Stimulated activated CD4-positive, alpha-beta T cell treated with anti-CD3 and anti-CD28 coated beads, Interleukin-12 subunit alpha, Interleukin-12 subunit beta, amount 100 ng/mL, for 4 hours (primary cell): Measurements from ENCODE around the gene PPARG.
"Not testable (repeated sequence)": the region's sequence is repeated elsewhere in the genome, so short reads cannot be mapped to it uniquely, and the experiment has no call there.

ENCODE experiments used
- DNase-seq: peaks from one replicate; pipeline ENCODE4 v3.0.0-alpha.2; 2020

The PPARG gene

GRCh38 chr3:12288182-12289129, at the start of gene PPARG:
TSS of gene PPARG (plus strand) at chr3:12289070. CDS start at chr3:12379712, 90,642 bp downstream.
- no peak for DNase-seq

GRCh38 chr3:12239301-12239700, 49.6 kb upstream of the PPARG start:
- no peak for DNase-seq

GRCh38 chr3:12242772-12243171, 46.1 kb upstream of the PPARG start:
- no peak for DNase-seq

- DNase-seq = no peak
Observed at GRCh38 chr3:12246497-12247163, 42.2 kb upstream of the PPARG start.

GRCh38 chr3:12247411-12247810, 41.5 kb upstream of the PPARG start:
- DNase-seq = no peak

GRCh38 chr3:12249519-12249918, 39.4 kb upstream of the PPARG start:
- no peak for DNase-seq

- DNase-seq = no peak
Observed at GRCh38 chr3:12252889-12253288, 36.0 kb upstream of the PPARG start.

GRCh38 chr3:12253516-12254343, 35.1 kb upstream of the PPARG start:
- DNase-seq = no peak

- DNase-seq = no peak
Observed at GRCh38 chr3:12255393-12255792, 33.5 kb upstream of the PPARG start.

GRCh38 chr3:12258911-12259310, 30.0 kb upstream of the PPARG start:
- no peak for DNase-seq

GRCh38 chr3:12262173-12262572, 26.7 kb upstream of the PPARG start:
- not testable (repeated sequence) for DNase-seq

GRCh38 chr3:12265508-12265907, 23.4 kb upstream of the PPARG start:
- DNase-seq = no peak

- no peak for DNase-seq
Observed at GRCh38 chr3:12266038-12266437, 22.8 kb upstream of the PPARG start.

GRCh38 chr3:12267376-12268030, 21.4 kb upstream of the PPARG start:
- no peak for DNase-seq

GRCh38 chr3:12268049-12268735, 20.7 kb upstream of the PPARG start:
- DNase-seq = no peak

GRCh38 chr3:12270976-12271375, 17.9 kb upstream of the PPARG start:
- no peak for DNase-seq

- no peak for DNase-seq
Observed at GRCh38 chr3:12273045-12273695, 15.7 kb upstream of the PPARG start.

- no peak for DNase-seq
Observed at GRCh38 chr3:12275974-12276650, 12.8 kb upstream of the PPARG start.

- not testable (repeated sequence) for DNase-seq
Observed at GRCh38 chr3:12276827-12277226, 12.0 kb upstream of the PPARG start.

GRCh38 chr3:12278566-12278965, 10.3 kb upstream of the PPARG start:
- no peak for DNase-seq
